Right lobe of liver (tissue), 4 donors: ENCODE measurements around the gene RPUSD2.

ENCODE experiments used
- CTCF ChIP-seq, 4 donors: fragments of 200-600 bp in 3 of 4; fragments of 450-650 bp in 1 of 4; IDR thresholded peaks; one replicate each; pipeline versions ENCODE4 v1.5.1 to v1.8.0; 2016 to 2022; ENCODE audit warnings: antibody characterized with exemption in 4 of 4, mild to moderate bottlenecking in 2 of 4
- POLR2A ChIP-seq: fragments of 450-650 bp; IDR thresholded peaks from one replicate; pipeline ENCODE4 v1.6.1; 2017; ENCODE audit warnings: antibody characterized with exemption, mild to moderate bottlenecking
- donor health status: DM: no; HTN: no; CAD: no.
- donor health status: DM: no; HTN: no; CAD: no.
- donor health status: DM: no; HTN: yes; CAD: no.

DNA sequence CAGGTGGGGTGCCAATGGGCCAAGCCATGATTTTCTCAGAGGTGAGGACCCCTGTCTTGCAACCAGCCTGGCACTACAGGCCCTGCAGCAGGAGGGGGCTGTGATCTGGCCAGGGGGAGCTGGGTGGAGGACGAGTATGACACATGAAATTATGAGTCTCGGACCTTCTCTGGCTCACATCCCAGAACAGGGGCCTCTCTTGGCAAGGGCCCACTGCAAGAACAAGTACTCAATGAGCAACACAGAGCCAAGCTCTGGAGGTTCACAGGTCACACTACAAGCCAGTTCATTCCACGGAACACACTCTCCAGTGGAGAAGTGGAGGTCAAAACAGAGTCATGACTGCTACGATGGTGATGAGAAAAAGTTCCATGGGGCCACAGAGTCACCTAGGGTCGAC, 32.6 kb upstream of the RPUSD2 start:
- no peak for TF ChIP-seq CTCF (IDR thresholded peaks at IDR 0.05)
- TF ChIP-seq POLR2A: no peak
